ENCODE measurements around the gene ALOX12B.
"Not testable (repeated sequence)": the region's sequence is repeated elsewhere in the genome, so short reads cannot be mapped to it uniquely, and the experiment has no call there.

GRCh38 chr17:8106980-8107379 lies 19.5 kb upstream of the ALOX12B start:
- not testable (repeated sequence) for TF ChIP-seq CTCF, POLR2A (IDR thresholded peaks at IDR 0.05)

Data from heart left ventricle (tissue), 13 donors.